H9 (cell line): ENCODE measurements around the gene EPHA2. TPM values are rescaled to one million over a fixed set of nuclear protein-coding genes. Genes with fewer than 3 reads are reported as not detected.

Experiments used
- DNase-seq: peaks from one replicate; pipeline ENCODE4 v3.0.0-alpha.2; 2017
- H2AFZ ChIP-seq: one replicate; pipeline ENCODE4 v1.6.1; 2013; ENCODE audit warnings: mild to moderate bottlenecking, low read length, control low read depth, moderate library complexity
- H2AK5ac ChIP-seq: 2 replicates; pipeline ENCODE4 v1.6.1; 2013; ENCODE audit warnings: low read length, control low read depth, mixed read lengths; ENCODE audit not compliant: insufficient read length
- H2BK120ac ChIP-seq: one replicate; pipeline ENCODE4 v1.6.1; 2013; ENCODE audit warnings: low read depth, mild to moderate bottlenecking, low read length, control low read depth, inconsistent platforms; ENCODE audit not compliant: poor library complexity, severe bottlenecking
- H2BK12ac ChIP-seq: 2 replicates; pipeline ENCODE4 v1.6.1; 2013; ENCODE audit warnings: low read length, control low read depth, mixed read lengths, low read depth; ENCODE audit not compliant: insufficient read length
- H2BK15ac ChIP-seq: 2 replicates; pipeline ENCODE4 v1.6.1; 2013; ENCODE audit warnings: low read depth, low read length, control low read depth
- H2BK20ac ChIP-seq: one replicate; pipeline ENCODE4 v1.6.1; 2013; ENCODE audit warnings: low read depth, mild to moderate bottlenecking, low read length, control low read depth, inconsistent platforms; ENCODE audit not compliant: poor library complexity, severe bottlenecking
- H2BK5ac ChIP-seq: 2 replicates; pipeline ENCODE4 v1.6.1; 2013; ENCODE audit warnings: low read length, control low read depth, mixed read lengths; ENCODE audit not compliant: insufficient read length
- H3K14ac ChIP-seq: 2 replicates; pipeline ENCODE4 v1.6.1; 2013; ENCODE audit warnings: low read length, control low read depth; ENCODE audit not compliant: insufficient read depth
- H3K18ac ChIP-seq: 2 replicates; pipeline ENCODE4 v1.6.1; 2013; ENCODE audit warnings: low read depth, mild to moderate bottlenecking, mixed read lengths, low read length, control low read depth; ENCODE audit not compliant: insufficient read length
- H3K23ac ChIP-seq: 2 replicates; pipeline ENCODE4 v1.6.1; 2013; ENCODE audit warnings: low read length, control low read depth, mixed read lengths, low read depth; ENCODE audit not compliant: insufficient read length
- H3K23me2 ChIP-seq: 2 replicates; pipeline ENCODE4 v1.6.1; 2013; ENCODE audit warnings: low read depth, mild to moderate bottlenecking, mixed read lengths, low read length, control low read depth; ENCODE audit not compliant: insufficient read length, poor library complexity, severe bottlenecking
- H3K27ac ChIP-seq: 2 replicates; pipeline ENCODE4 v1.5.1; 2013; ENCODE audit warnings: low read length, control low read depth, mixed read lengths, low read depth; ENCODE audit not compliant: insufficient read length
- H3K27me3 ChIP-seq: 2 replicates; pipeline ENCODE4 v1.6.1; 2013; ENCODE audit warnings: low read length, control low read depth, inconsistent platforms; ENCODE audit not compliant: insufficient read depth
- H3K4ac ChIP-seq: 2 replicates; pipeline ENCODE4 v1.6.1; 2013; ENCODE audit warnings: low read depth, mild to moderate bottlenecking, control low read depth, inconsistent platforms, low read length, moderate library complexity
- H3K4me1 ChIP-seq: 2 replicates; pipeline ENCODE4 v1.6.1; 2013; ENCODE audit warnings: low read length, control low read depth, inconsistent platforms; ENCODE audit not compliant: insufficient read depth
- H3K4me2 ChIP-seq: 2 replicates; pipeline ENCODE4 v1.6.1; 2013; ENCODE audit warnings: low read length, control low read depth, mixed read lengths; ENCODE audit not compliant: insufficient read length, insufficient read depth
- H3K56ac ChIP-seq: 2 replicates; pipeline ENCODE4 v1.6.1; 2013; ENCODE audit warnings: low read depth, mild to moderate bottlenecking, mixed read lengths, low read length, control low read depth; ENCODE audit not compliant: insufficient read length
- H3K79me1 ChIP-seq: 2 replicates; pipeline ENCODE4 v1.6.1; 2013; ENCODE audit warnings: low read depth, mild to moderate bottlenecking, moderate library complexity, low read length, control low read depth, inconsistent platforms; ENCODE audit not compliant: insufficient read depth, poor library complexity, severe bottlenecking
- H3K79me2 ChIP-seq: 2 replicates; pipeline ENCODE4 v1.6.1; 2013; ENCODE audit warnings: low read length, control low read depth, inconsistent platforms; ENCODE audit not compliant: insufficient read depth
- H3K9ac ChIP-seq: 2 replicates; pipeline ENCODE4 v1.6.1; 2013; ENCODE audit warnings: low read length, control low read depth, mixed read lengths; ENCODE audit not compliant: insufficient read length; ENCODE audit errors: extremely low read depth
- H3K9me3 ChIP-seq: one replicate; pipeline ENCODE4 v1.6.1; 2013; ENCODE audit warnings: low read depth, low read length, inconsistent platforms; ENCODE audit not compliant: control insufficient read depth
- H3T11ph ChIP-seq: one replicate; pipeline ENCODE4 v1.6.1; 2013; ENCODE audit warnings: mild to moderate bottlenecking, low read length, control low read depth, inconsistent platforms
- H4K20me1 ChIP-seq: one replicate; pipeline ENCODE4 v1.6.1; 2013; ENCODE audit not compliant: control insufficient read depth, insufficient read length, insufficient read depth
- H4K5ac ChIP-seq: 2 replicates; pipeline ENCODE4 v1.6.1; 2013; ENCODE audit warnings: low read depth, mild to moderate bottlenecking, mixed read lengths, low read length, control low read depth; ENCODE audit not compliant: insufficient read length
- H4K8ac ChIP-seq: replicated peaks from 2 replicates; pipeline ENCODE4 v1.6.1; 2013; ENCODE audit warnings: low read length, control low read depth, mixed read lengths, low read depth; ENCODE audit not compliant: insufficient read length
- H4K91ac ChIP-seq: 2 replicates; pipeline ENCODE4 v1.6.1; 2013; ENCODE audit warnings: low read depth, mild to moderate bottlenecking, moderate library complexity, mixed read lengths, low read length, control low read depth; ENCODE audit not compliant: insufficient read length
- H3K27ac Mint-ChIP-seq, 3 experiments: 2 replicates in 2 of 3; 3 replicates in 1 of 3; pipeline ENCODE4 v1.8.0; 2020 to 2021; ENCODE audit warnings: mixed read lengths in 3 of 3, mild to moderate bottlenecking in 1 of 3, moderate library complexity in 1 of 3
- H3K27me3 Mint-ChIP-seq: 2 replicates; pipeline ENCODE4 v1.8.0; 2021; ENCODE audit warnings: low read depth, mild to moderate bottlenecking, moderate library complexity, mixed read lengths
- H3K36me3 Mint-ChIP-seq, 3 experiments: 2 replicates in 2 of 3; 3 replicates in 1 of 3; pipeline ENCODE4 v1.8.0; 2020 to 2021; ENCODE audit warnings: low read depth in 3 of 3, mixed read lengths in 3 of 3; ENCODE audit not compliant: insufficient read depth in 1 of 3
- H3K4me1 Mint-ChIP-seq, 2 experiments: 2 replicates each; pipeline ENCODE4 v1.8.0; 2020; ENCODE audit warnings: mixed read lengths in 2 of 2
- H3K4me3 Mint-ChIP-seq, 2 experiments: 2 replicates in 1 of 2; 3 replicates in 1 of 2; pipeline ENCODE4 v1.8.0; 2020 to 2021; ENCODE audit warnings: mild to moderate bottlenecking in 2 of 2, mixed read lengths in 2 of 2, moderate library complexity in 1 of 2
- H3K9me3 Mint-ChIP-seq, 2 experiments: 2 replicates in 1 of 2; 3 replicates in 1 of 2; pipeline ENCODE4 v1.8.0; 2020; ENCODE audit warnings: mild to moderate bottlenecking in 2 of 2, mixed read lengths in 2 of 2, moderate library complexity in 1 of 2
- CTCF ChIP-seq: fragments of 200-600 bp; sonication (generic); conservative IDR thresholded peaks from 3 replicates; pipeline ENCODE4 v1.8.0; 2021; ENCODE audit warnings: antibody characterized with exemption, mild to moderate bottlenecking
- WGBS: extraction: QIAGEN DNeasy Blood & Tissue Kit; methylation state at CpG from one replicate; pipeline ENCODE4 v1.1.7; 2013; ENCODE audit warnings: missing lambda C conversion rate, low lambda C conversion rate, mixed read lengths; ENCODE audit not compliant: insufficient read length; ENCODE audit errors: extremely low coverage; 5-methylcytosine and 5-hydroxymethylcytosine counted together
- total RNA-seq: library from RNA; stranded (reverse); gene quantifications from 2 replicates; pipeline ENCODE4 v1.2.1, GENCODE V29; 2021

Gene EPHA2
- total RNA-seq, 1 experiment from 2014 or later = 33.1 TPM

GRCh38 chr1:16149146-16149545 lies 6.7 kb downstream of the EPHA2 start:
- H4K5ac ChIP-seq = no peak overlapping the region
- no peak overlapping the region for H3K4me2 ChIP-seq
- H2BK12ac ChIP-seq = no peak overlapping the region
- no peak overlapping the region for H2BK15ac ChIP-seq
- no peak for DNase-seq
- H3K18ac ChIP-seq = no peak overlapping the region
- no peak for TF ChIP-seq CTCF
- no peak overlapping the region for H3T11ph ChIP-seq
- H4K8ac ChIP-seq = no peak overlapping the region
- no peak overlapping the region for H3K9ac ChIP-seq
- no peak overlapping the region for H3K14ac ChIP-seq
- no peak overlapping the region for H2BK5ac ChIP-seq
- H3K23me2 ChIP-seq = peaks cover 8% of the 10 kb centered on the region
- no peaks in the 10 kb centered on the region for H3K27me3 ChIP-seq
- no peak overlapping the region for H2BK120ac ChIP-seq
- H2AK5ac ChIP-seq = no peak overlapping the region
- Mint-ChIP-seq H3K4me1 (peaks cover 64% of the 10 kb centered on the region in 2 experiments), H3K36me3 (peaks cover 22 to 53% (median 24%) of the 10 kb centered on the region in 3 experiments; a peak in 6 of 7 replicates), H3K4me3 (no peak overlapping the region), H3K27me3 (no peaks in the 10 kb centered on the region), H3K9me3 (no peaks in the 10 kb centered on the region), H3K27ac (no peak overlapping the region)
- no peaks in the 10 kb centered on the region for H3K9me3 ChIP-seq
- no peaks in the 10 kb centered on the region for H4K20me1 ChIP-seq
- H3K23ac ChIP-seq = no peak overlapping the region
- no peak overlapping the region for H2BK20ac ChIP-seq
- no peak overlapping the region for H2AFZ ChIP-seq
- no peak overlapping the region for H3K4ac ChIP-seq
- H3K79me1 ChIP-seq = peaks cover 7% of the 10 kb centered on the region
- H3K56ac ChIP-seq = no peak overlapping the region
- H3K4me1 ChIP-seq = peaks cover 20% of the 10 kb centered on the region
- peaks cover 35% of the 10 kb centered on the region; the same call in 1 of the 2 replicates for H3K79me2 ChIP-seq
- H3K27ac ChIP-seq = no peak overlapping the region
- no CpG with 5 or more reads among the region's 7 CpGs for WGBS
- H4K91ac ChIP-seq = no peak overlapping the region
